ENCODE measurements around the gene HFM1.
"Not testable (repeated sequence)": the region's sequence is repeated elsewhere in the genome, so short reads cannot be mapped to it uniquely, and the experiment has no call there.

HFM1 gene

GRCh38 chr1:91404151-91405012, at the start of gene HFM1:
Gene HFM1 (minus strand): TSS chr1:91404837. CDS start chr1:91401082, 3,755 bp downstream.
- DNase-seq: no peak

DNA sequence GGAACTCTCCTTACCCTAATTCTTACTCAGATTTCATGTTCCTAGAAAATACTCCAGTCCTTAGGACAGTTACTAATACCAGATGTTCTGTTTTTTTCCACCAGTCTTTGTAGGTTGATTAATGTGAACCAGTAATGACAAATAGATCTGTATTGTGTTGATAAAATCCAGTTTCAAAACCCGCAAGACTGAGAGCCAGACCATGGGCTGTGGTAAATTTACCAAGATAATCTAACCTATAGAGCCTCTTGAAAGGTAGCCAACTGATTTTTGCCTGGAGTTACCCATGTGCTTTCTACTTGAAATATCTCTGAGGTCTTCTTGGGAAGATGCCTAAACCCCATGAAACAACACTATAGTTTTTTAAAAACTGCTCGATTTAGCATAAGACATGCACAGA, 49.5 kb upstream of the HFM1 start:
- DNase-seq: no peak

- DNase-seq: no peak
Measured at GRCh38 chr1:91450260-91450659, 45.6 kb upstream of the HFM1 start.

DNA sequence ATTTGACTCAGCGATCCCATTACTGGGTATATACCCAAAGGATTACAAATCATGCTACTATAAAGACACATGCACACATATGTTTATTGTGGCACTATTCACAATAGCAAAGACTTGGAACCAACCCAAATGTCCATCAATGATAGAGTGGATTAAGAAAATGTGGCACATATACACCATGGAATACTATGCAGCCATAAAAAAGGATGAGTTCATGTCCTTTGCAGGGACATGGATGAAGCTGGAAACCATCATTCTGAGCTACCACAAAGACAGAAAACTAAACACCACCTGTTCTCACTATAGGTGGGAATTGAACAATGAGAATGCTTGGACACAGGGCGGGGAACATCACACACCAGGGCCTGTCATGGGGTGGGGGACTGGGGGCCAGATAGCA, 43.1 kb upstream of the HFM1 start:
- not testable (repeated sequence) for DNase-seq

GRCh38 chr1:91441980-91442379, 37.3 kb upstream of the HFM1 start:
- DNase-seq: not testable (repeated sequence)

DNA sequence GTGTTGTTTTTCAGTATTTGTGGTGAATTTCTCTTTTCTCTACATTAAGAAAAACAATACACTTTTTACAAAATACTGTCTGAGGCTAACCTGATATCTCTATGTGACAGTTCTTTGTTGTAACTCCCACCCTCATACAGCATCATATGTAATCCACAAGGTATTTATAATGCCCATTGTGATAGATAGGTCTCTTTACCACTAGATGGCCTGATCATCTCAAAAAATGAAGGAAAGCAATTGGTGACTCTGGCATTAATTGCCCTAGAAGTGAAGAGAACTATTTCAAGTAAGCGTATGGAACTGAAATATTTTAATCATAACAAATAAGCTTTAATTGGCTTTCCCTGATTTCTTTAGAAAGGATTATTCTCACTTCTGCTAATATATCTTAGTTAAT, 36.2 kb upstream of the HFM1 start:
- no peak for DNase-seq

DNA sequence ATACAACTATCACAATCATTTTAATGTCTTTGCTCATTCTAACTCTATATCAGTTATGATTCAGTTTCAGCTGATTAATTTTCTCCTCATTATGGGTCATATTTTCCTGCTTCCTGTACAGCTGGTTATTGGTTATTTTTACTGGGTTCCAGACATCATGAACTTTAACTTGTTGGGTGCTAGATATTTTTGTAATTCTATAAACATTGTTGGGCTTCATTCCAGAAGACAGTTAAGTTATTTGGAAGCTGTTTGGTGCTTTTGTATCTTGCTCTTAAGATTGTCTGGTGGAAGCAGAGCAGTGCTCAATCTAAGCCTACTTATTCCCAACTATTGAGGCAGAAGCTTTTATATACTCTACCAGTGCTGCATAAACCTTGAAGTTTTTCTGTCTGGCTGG, 34.4 kb upstream of the HFM1 start:
- DNase-seq: no peak

GRCh38 chr1:91428182-91428798, 23.7 kb upstream of the HFM1 start:
- DNase-seq: no peak

- no peak for DNase-seq
Measured at GRCh38 chr1:91427741-91428140, 23.1 kb upstream of the HFM1 start.

DNA sequence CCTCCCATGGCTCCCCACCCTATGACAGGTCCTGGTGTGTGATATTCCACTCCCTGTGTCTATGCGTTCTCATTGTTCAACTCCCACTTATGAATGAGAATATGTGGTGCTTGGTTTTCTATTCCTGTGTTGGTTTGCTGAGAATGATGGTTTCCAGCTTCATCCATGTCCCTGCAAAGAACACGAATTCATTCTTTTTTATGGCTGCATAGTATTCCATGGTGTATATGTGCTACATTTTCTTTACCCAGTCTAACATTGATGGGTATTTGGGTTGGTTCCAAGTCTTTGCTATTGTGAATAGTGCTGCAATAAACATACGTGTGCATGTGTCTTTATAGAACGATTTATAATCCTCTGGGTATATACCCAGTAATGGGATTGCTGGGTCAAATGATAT, 17.9 kb upstream of the HFM1 start:
- DNase-seq: not testable (repeated sequence)

GRCh38 chr1:91412371-91412770, 7.7 kb upstream of the HFM1 start:
- no peak for DNase-seq

DNA sequence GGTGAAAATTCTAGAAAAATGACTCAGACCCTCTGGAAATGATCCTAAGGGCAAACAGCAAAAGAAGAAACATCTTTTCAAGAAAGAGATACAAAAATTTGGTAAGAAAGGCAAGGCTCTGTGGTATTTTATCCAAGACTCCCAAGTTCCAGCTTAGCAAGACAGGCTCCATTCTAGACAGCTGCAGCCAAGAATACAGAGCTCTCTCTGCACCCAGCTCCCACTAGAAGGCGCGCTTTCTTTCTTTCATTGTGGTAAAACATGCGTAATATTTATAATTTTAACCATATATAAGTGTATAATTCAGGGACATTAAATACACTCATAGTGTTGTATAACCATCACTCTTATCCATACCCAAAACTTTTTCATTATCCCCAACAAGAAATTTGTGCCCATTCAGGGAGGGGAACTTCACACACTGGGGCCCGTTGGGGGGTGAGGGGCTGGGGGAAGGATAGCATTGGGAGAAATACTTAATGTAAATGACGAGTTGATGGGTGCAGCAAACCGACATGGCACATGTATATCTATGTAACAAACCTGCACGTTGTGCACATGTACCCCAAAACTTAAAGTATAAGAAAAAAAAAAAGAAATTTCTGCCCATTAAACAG, 2.2 kb upstream of the HFM1 start:
- DNase-seq: no peak

- DNase-seq: no peak
Measured at GRCh38 chr1:91402023-91402422, 2.6 kb downstream of the HFM1 start.

- no peak for DNase-seq
Measured at GRCh38 chr1:91400133-91400725, 4.4 kb downstream of the HFM1 start.

GRCh38 chr1:91398291-91398690, 6.3 kb downstream of the HFM1 start:
- no peak for DNase-seq

GRCh38 chr1:91397605-91398004, 7.0 kb downstream of the HFM1 start:
- DNase-seq: no peak

DNA sequence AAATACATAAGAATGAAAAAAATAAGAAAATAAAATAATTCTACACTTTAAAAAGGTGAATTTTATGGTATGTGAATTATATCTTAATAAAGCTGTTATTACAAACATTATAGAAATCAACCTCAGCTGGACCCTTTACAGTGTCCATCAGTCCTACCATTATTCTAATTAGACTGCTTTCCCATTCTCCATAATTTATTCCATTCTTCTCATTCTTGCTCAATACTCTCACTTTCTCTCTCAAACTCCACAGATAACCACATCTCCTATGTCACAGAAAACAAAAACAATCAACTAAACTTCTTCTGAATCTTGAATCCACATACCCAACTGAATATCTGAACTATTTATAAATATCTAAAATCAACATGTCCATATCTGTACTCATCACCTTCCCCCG, 11.6 kb downstream of the HFM1 start:
- no peak for DNase-seq

DNA sequence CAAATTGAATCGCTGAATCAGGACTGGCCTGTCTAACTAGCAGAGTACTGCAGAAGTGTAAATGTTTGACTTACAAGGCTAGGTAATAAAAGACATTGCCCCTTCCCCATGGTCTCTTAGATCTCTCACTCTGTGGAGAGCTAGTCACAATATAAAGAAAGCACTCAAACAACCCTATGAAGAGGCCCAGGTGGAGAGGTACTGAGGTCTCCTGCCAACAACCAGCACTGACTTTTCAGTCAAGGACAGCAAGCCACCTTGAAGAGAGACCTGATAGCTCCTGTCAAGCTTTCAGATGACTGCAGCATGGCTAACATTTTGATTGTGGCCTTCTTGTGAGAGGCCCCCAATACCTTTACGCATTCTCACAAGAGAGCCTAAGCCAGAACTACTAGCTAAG, 18.5 kb downstream of the HFM1 start:
- DNase-seq: no peak

- no peak for DNase-seq
Measured at GRCh38 chr1:91383456-91383855, 21.2 kb downstream of the HFM1 start.

- no peak for DNase-seq
Measured at GRCh38 chr1:91381844-91382243, 22.8 kb downstream of the HFM1 start.

GRCh38 chr1:91374086-91374485, 30.6 kb downstream of the HFM1 start:
- DNase-seq: no peak

DNA sequence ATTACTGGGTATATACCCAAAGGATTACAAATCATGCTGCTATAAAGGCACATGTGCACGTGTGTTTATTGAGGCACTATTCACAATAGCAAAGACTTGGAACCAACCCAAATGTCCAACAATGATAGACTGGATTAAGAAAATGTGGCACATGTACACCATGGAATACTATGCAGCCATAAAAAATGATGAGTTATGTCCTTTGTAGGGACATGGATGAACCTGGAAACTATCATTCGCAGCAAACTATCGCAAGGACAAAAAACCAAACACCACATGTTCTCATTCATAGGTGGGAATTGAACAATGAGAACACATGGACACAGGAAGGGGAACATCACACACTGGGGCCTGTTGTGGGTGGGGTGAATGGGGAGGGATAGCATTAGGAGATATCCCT, 32.4 kb downstream of the HFM1 start:
- not testable (repeated sequence) for DNase-seq

GRCh38 chr1:91349524-91349923, 55.1 kb downstream of the HFM1 start:
- DNase-seq: no peak

- DNase-seq: no peak
Measured at GRCh38 chr1:91346824-91347223, 57.8 kb downstream of the HFM1 start.

Measured in NCI-H187 treated with DMSO at 0.1 percent for 48 hours (cell line).